CD4-positive, CD25-positive, alpha-beta regulatory T cell (primary cell): ENCODE results near the gene CFAP99. TPM values are rescaled to one million over a fixed set of nuclear protein-coding genes. Genes with fewer than 3 reads are reported as not detected.

ENCODE experiments used
- ATAC-seq, 2 donors: fragments of 150-1000 bp; cut with Tn5 transposase; one replicate each; pipeline ENCODE4 v1.10.0; 2021; ENCODE audit warnings: low read depth in 2 of 2, moderate number of reproducible peaks in 2 of 2, moderate library complexity in 1 of 2
- DNase-seq, 3 donors: peaks; one replicate each; pipeline versions ENCODE4 v3.0.0 to v3.0.0-alpha.2; 2012 to 2022; ENCODE audit warnings: mixed read lengths in 1 of 3
- H3K27ac ChIP-seq: one replicate; pipeline ENCODE4 v1.7.0; 2013; ENCODE audit warnings: mild to moderate bottlenecking, low read length; ENCODE audit not compliant: insufficient read depth, poor library complexity, severe bottlenecking
- H3K27me3 ChIP-seq: one replicate; pipeline ENCODE4 v1.7.0; 2013; ENCODE audit warnings: low read length; ENCODE audit not compliant: control insufficient read depth, insufficient read depth
- H3K36me3 ChIP-seq: one replicate; pipeline ENCODE4 v1.7.0; 2013; ENCODE audit warnings: mild to moderate bottlenecking, low read length, moderate library complexity; ENCODE audit not compliant: control insufficient read depth, insufficient read depth
- H3K4me1 ChIP-seq: 2 replicates; pipeline ENCODE4 v1.7.0; 2013; ENCODE audit warnings: mild to moderate bottlenecking, low read length; ENCODE audit not compliant: insufficient read depth, control insufficient read depth, poor library complexity, severe bottlenecking
- H3K4me3 ChIP-seq: one replicate; pipeline ENCODE4 v1.7.0; 2013; ENCODE audit warnings: low read depth, mild to moderate bottlenecking, low read length, moderate library complexity
- H3K9me3 ChIP-seq, 2 experiments: 1 replicate in 1 of 2; 2 replicates in 1 of 2; pipeline ENCODE4 v1.7.0; 2013; ENCODE audit warnings: low read length in 2 of 2, mild to moderate bottlenecking in 1 of 2, moderate library complexity in 1 of 2; ENCODE audit not compliant: control insufficient read depth in 2 of 2
- H3K27ac Mint-ChIP-seq, 3 donors: one replicate each; pipeline ENCODE4 v1.8.0; 2020 to 2022; ENCODE audit warnings: mild to moderate bottlenecking in 3 of 3, mixed read lengths in 3 of 3, moderate library complexity in 2 of 3
- H3K27me3 Mint-ChIP-seq: one replicate; pipeline ENCODE4 v1.8.0; 2022; ENCODE audit warnings: mild to moderate bottlenecking, mixed read lengths
- H3K36me3 Mint-ChIP-seq: one replicate; pipeline ENCODE4 v1.8.0; 2020; ENCODE audit warnings: mixed read lengths
- H3K4me1 Mint-ChIP-seq, 4 donors: one replicate each; pipeline ENCODE4 v1.8.0; 2020 to 2022; ENCODE audit warnings: mixed read lengths in 4 of 4, mild to moderate bottlenecking in 1 of 4
- H3K4me3 Mint-ChIP-seq, 4 donors: one replicate each; pipeline ENCODE4 v1.8.0; 2020 to 2022; ENCODE audit warnings: mild to moderate bottlenecking in 4 of 4, mixed read lengths in 4 of 4, moderate library complexity in 3 of 4
- H3K9me3 Mint-ChIP-seq, 7 donors: one replicate each; pipeline ENCODE4 v1.8.0; 2020 to 2022; ENCODE audit warnings: mixed read lengths in 7 of 7, mild to moderate bottlenecking in 3 of 7, moderate library complexity in 2 of 7
- polyA plus RNA-seq, 4 donors: library from polyadenylated mRNA; unstranded; fragments of 300-500 nt; fragmentation: Illumina TruSeq; gene quantifications; one replicate each; pipeline ENCODE4 v1.2.3, GENCODE V29; 2021
- total RNA-seq: library from RNA; stranded (reverse); gene quantifications from one replicate; pipeline ENCODE4 v1.2.3, GENCODE V29; 2022

CFAP99 gene
- total and polyA plus RNA-seq, 5 donors from 2014 or later, result 0.20 TPM; not detected in 4

DNA sequence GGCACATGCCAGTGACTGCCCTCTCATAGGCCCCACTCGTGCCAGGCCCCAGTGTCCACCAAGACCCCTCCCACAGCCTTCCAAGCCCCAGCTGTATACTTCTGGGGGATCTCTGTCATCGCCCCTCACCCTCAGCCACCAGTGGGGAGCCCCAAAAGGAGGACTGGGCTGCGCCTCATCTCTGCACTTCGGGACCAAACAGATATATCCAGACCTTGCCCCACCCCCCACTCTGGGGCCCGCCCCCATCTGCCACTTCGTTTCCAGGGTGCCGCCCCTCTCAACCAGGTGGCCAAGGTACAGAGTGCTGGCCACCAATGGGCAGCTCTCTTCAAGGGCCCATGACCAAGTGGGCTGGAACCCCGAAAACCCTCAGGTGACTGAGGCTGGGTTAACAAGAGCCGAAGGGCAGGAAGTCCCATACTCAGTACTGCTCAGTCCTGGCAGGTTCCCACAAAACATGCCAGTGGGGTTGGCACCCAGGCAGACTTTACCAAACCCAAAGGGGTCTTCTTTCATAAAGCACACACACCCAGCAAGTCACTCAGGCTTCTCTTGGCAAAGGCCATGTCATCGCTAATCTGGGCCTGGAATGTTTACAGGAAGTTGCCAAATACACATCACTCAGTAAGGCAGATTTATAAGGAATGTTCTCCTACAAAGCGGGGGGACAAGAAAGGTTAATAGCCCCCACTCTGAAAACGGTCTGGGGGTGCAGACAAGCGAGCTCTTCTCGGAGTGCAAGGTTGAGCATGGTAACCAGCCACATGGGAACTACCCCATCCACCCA is 4.7 kb upstream of the CFAP99 start:
- peaks cover 80% of the 10 kb centered on the region for H3K4me1 ChIP-seq
- H3K27me3 ChIP-seq, result no peaks in the 10 kb centered on the region
- H3K36me3 Mint-ChIP-seq, result no peaks in the 10 kb centered on the region
- H3K27ac Mint-ChIP-seq, result peak overlapping the region; percentile 98 to 99 (median 98)
- H3K9me3 Mint-ChIP-seq, result no peaks in the 10 kb centered on the region
- DNase-seq (peak; percentile 31 to 58 (median 35)), ATAC-seq (no peak)
- peaks cover 9 to 76% (median 54%) of the 10 kb centered on the region in 4 donors for H3K4me1 Mint-ChIP-seq
- no peaks in the 10 kb centered on the region for H3K9me3 ChIP-seq
- H3K4me3 Mint-ChIP-seq, result peak overlapping the region; percentile 83 to 88 (median 87)
- H3K36me3 ChIP-seq, result no peaks in the 10 kb centered on the region
- H3K27me3 Mint-ChIP-seq, result peaks cover 15% of the 10 kb centered on the region
- H3K4me3 ChIP-seq, result peak overlapping the region; percentile 79
- H3K27ac ChIP-seq, result peak overlapping the region; percentile 93

DNA sequence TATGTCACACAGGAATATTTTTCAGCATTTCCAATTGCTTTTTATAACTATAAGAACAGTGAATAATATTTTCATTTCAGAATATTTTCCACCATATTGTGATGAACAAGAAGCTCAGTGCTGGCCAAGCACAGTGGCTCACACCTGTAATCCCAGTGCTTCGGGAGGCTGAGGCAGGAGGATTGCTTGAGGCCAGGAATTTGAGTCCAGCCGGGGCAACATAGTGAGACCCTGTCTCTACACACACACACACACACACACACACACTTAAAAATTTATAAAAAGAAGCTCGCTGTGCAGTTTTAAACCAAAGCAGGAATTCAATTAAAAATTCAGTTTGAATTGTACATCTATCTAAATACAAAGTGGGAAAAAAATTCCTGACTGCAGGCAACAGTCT is 3.5 kb upstream of the CFAP99 start:
- H3K4me1 ChIP-seq, result peaks cover 78% of the 10 kb centered on the region
- no peaks in the 10 kb centered on the region for H3K36me3 Mint-ChIP-seq
- ATAC-seq, result no peak
- H3K27ac ChIP-seq, result peak overlapping the region; percentile 93
- H3K27me3 Mint-ChIP-seq, result peaks cover 22% of the 10 kb centered on the region
- no peaks in the 10 kb centered on the region for H3K9me3 ChIP-seq
- no peak overlapping the region for H3K4me3 ChIP-seq
- H3K36me3 ChIP-seq, result no peaks in the 10 kb centered on the region
- no peak for DNase-seq
- peaks cover 14 to 82% (median 56%) of the 10 kb centered on the region in 4 donors for H3K4me1 Mint-ChIP-seq
- peak overlapping the region in 2 of 3 donors; percentile 44 to 63 for H3K27ac Mint-ChIP-seq
- H3K27me3 ChIP-seq, result no peaks in the 10 kb centered on the region
- peak overlapping the region in 3 of 4 donors; percentile 83 to 88 (median 87) for H3K4me3 Mint-ChIP-seq
- H3K9me3 Mint-ChIP-seq, result no peaks in the 10 kb centered on the region

DNA sequence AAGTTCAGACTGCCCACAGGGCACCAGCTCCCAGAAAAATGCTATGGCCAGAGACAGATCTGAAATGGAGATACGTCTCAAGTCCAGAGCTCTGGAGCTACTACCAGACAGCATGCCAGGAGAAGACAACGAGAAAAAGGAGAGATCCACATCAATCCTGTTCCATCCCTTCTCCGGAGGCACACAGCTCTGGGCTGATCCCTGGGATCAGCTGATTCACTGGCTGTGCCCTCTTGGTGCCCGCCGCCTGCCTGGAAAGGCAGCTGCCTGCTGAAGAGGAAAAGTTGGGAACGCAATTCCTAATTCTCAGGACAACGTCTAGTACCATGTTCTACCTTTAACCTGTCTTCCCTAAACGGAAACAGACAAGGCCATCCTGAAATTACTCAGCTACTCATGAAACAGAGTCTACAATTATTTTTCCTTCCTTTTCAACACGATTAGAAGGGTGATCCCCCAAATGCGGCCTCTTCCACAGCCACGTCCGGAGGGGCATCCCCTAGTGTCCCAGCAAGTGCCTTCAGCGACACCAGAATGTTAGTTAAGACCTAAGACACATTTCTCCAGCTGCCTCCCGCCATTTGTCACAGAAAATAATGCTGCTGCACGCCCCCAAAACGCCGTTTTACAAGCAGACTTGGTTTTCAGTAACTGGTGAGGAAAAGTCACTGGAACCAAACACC is 2.7 kb upstream of the CFAP99 start:
- Histone ChIP-seq H3K36me3 (no peaks in the 10 kb centered on the region), H3K27ac (peak overlapping the region; percentile 93), H3K9me3 (no peaks in the 10 kb centered on the region), H3K27me3 (peaks cover 4% of the 10 kb centered on the region), H3K4me1 (peaks cover 73% of the 10 kb centered on the region), H3K4me3 (peak overlapping the region; percentile 49)
- no peak for ATAC-seq
- Mint-ChIP-seq H3K9me3 (no peaks in the 10 kb centered on the region), H3K27me3 (peaks cover 27% of the 10 kb centered on the region), H3K36me3 (no peaks in the 10 kb centered on the region), H3K4me1 (peaks cover 12 to 77% (median 53%) of the 10 kb centered on the region in 4 donors), H3K27ac (peak overlapping the region; percentile 44 to 90 (median 87)), H3K4me3 (peak overlapping the region; percentile 84 to 89 (median 88))
- DNase-seq, result peak in 1 of 3 donors; percentile 24

DNA sequence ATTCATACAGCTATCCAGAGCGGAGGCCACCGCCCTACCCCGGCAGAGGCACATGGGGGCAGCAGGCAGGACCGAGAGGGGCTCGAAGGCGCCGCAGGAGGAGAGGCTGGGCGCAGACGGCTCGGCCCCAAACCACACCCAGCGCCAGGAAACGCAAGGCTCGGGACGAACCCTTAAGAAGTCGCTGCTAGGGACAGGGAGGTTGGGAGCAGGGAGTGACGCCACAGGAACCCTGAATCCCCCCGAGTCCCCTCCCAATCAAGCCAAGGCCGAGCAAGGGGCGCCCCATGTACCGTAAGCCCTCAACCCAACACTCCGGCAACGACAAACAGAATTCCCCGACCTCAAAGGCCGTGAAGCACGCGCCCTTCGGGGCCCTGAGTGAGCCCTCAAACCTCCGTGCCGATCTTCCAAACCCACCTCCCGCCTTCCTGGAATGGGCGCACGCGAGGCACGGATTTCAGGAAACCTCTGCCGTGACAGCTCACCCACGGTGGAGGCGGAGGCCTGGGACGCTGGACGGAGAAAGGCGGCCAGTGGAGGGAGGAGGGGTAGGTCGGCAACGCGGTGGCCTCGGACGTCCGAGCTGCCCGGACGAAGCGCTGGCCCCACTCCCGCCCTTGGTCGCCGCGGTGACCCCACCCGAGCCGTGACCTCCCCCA is 2.1 kb upstream of the CFAP99 start:
- Mint-ChIP-seq H3K36me3 (no peaks in the 10 kb centered on the region), H3K27me3 (peaks cover 33% of the 10 kb centered on the region), H3K9me3 (no peaks in the 10 kb centered on the region), H3K4me3 (peak overlapping the region; percentile 84 to 89 (median 88)), H3K27ac (peak overlapping the region; percentile 44 to 90 (median 87)), H3K4me1 (peaks cover 11 to 70% (median 46%) of the 10 kb centered on the region in 4 donors)
- H3K4me1 ChIP-seq, result peaks cover 67% of the 10 kb centered on the region
- DNase-seq (peak in 1 of 3 donors; percentile 30), ATAC-seq (no peak)
- peak overlapping the region; percentile 26 for H3K4me3 ChIP-seq
- H3K27ac ChIP-seq, result peak overlapping the region; percentile 93
- no peaks in the 10 kb centered on the region for H3K36me3 ChIP-seq
- H3K27me3 ChIP-seq, result peaks cover 5% of the 10 kb centered on the region
- no peaks in the 10 kb centered on the region for H3K9me3 ChIP-seq

DNA sequence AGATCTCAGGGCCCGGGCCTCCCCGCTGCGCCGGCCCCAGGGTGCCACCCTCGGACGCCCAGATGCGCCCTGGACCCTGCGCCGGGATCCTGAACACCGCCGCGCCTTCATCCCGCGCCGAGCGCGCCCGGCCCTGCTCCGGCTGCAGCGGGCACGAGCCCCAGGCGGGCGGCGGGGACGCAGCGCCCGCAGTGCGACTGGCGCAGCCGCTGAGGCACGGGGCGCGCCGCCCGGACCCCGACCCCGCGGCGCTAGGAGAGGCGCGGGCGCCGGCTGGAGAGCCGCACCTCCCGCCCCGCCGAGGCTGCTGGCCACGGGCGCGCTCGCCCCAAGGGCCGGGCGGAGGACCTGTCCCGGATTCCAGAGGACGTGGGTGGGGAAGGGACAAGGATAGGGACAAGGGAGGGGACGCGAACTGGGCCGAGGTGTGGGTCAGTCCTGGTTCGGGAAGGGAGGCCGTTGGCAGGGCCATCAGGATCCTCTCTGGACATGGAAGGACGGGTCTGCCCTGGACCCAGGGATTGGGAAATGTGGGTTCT is 1.5 kb upstream of the CFAP99 start:
- Histone ChIP-seq H3K27me3 (peaks cover 8% of the 10 kb centered on the region), H3K4me3 (peak overlapping the region; percentile 71), H3K9me3 (no peaks in the 10 kb centered on the region), H3K36me3 (no peaks in the 10 kb centered on the region), H3K27ac (peak overlapping the region; percentile 49), H3K4me1 (peaks cover 61% of the 10 kb centered on the region)
- peaks cover 39% of the 10 kb centered on the region for H3K27me3 Mint-ChIP-seq
- no peak for ATAC-seq
- peak in 1 of 3 donors; percentile 22 for DNase-seq
- H3K4me3 Mint-ChIP-seq, result peak overlapping the region; percentile 88 to 93 (median 90)
- H3K4me1 Mint-ChIP-seq, result peaks cover 11 to 64% (median 45%) of the 10 kb centered on the region in 4 donors
- H3K9me3 Mint-ChIP-seq, result no peaks in the 10 kb centered on the region
- H3K36me3 Mint-ChIP-seq, result no peaks in the 10 kb centered on the region
- peak overlapping the region; percentile 32 to 80 (median 69) for H3K27ac Mint-ChIP-seq

DNA sequence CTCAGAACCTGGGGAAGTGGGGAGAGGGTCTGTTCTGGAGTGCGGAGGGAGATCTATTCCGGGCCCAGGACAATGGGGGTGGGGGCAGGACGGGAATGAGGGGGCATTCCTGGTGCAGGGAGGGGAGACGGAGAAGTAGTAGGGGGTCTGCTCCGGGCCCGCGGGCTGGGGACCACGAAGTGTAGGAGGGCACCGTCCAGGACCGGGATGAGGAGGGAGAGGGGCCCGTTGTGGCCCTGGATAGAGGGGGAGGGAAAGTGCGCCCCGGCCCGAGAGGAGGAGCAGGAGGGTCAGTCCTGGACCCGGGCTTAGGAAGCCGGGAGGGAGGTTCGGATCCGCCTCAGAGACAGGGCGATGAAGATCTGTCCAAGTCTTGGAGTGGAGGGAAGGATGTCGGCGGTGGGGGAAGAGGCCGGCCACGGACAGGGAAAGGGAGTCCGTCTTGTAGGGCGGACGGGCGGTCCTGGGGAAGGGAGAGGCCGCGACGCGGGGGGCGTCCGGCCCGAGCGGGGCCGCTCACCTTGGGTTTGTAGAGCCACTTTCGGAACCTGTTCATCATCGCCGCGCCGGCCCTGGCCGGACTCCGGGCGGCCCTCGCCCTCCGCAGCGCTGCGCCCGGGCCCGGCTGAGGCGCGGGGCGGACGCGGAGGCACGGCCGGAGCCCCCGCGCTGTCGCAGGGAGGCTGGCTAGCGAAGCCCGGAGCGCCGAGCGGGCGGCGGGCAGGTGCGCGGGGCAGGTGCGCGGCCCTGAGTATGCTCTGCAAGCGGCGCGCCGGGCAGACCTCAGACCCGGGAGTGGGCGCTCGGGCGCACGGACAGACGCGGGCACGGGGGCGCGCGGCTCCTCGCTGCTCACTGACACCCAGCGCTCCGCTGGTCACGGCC is 748 bp upstream of the CFAP99 start, which contains the start of gene ZFYVE28:
Gene ZFYVE28, minus strand, starts transcription at position 881 of the 885 bp plus-strand sequence. Its CDS starts 322 bp downstream, at position 559.
- Mint-ChIP-seq H3K27ac (peak within 1 kb of the TSS; percentile 83 to 96 (median 92)), H3K4me1 (peaks cover 7 to 57% (median 39%) of the 10 kb centered on the region in 4 donors), H3K27me3 (peaks cover 42% of the 10 kb centered on the region), H3K9me3 (no peaks in the 10 kb centered on the region), H3K36me3 (no peaks in the 10 kb centered on the region), H3K4me3 (peak within 1 kb of the TSS; percentile 91 to 94 (median 92))
- no peaks in the 10 kb centered on the region for H3K36me3 ChIP-seq
- H3K4me3 ChIP-seq, result peak within 1 kb of the TSS; percentile 71
- H3K4me1 ChIP-seq, result peaks cover 54% of the 10 kb centered on the region
- DNase-seq (peak in 1 of 3 donors; percentile 21), ATAC-seq (no peak)
- H3K27me3 ChIP-seq, result peaks cover 8% of the 10 kb centered on the region
- no peaks in the 10 kb centered on the region for H3K9me3 ChIP-seq
- peak within 1 kb of the TSS; percentile 93 for H3K27ac ChIP-seq
